ENCODE measurements around the gene DHRS1. TPM values are rescaled to one million over a fixed set of nuclear protein-coding genes. Genes with fewer than 3 reads are reported as not detected.

The DHRS1 gene
- 23.0 and 29.4 TPM in 2 replicates for total RNA-seq

DNA sequence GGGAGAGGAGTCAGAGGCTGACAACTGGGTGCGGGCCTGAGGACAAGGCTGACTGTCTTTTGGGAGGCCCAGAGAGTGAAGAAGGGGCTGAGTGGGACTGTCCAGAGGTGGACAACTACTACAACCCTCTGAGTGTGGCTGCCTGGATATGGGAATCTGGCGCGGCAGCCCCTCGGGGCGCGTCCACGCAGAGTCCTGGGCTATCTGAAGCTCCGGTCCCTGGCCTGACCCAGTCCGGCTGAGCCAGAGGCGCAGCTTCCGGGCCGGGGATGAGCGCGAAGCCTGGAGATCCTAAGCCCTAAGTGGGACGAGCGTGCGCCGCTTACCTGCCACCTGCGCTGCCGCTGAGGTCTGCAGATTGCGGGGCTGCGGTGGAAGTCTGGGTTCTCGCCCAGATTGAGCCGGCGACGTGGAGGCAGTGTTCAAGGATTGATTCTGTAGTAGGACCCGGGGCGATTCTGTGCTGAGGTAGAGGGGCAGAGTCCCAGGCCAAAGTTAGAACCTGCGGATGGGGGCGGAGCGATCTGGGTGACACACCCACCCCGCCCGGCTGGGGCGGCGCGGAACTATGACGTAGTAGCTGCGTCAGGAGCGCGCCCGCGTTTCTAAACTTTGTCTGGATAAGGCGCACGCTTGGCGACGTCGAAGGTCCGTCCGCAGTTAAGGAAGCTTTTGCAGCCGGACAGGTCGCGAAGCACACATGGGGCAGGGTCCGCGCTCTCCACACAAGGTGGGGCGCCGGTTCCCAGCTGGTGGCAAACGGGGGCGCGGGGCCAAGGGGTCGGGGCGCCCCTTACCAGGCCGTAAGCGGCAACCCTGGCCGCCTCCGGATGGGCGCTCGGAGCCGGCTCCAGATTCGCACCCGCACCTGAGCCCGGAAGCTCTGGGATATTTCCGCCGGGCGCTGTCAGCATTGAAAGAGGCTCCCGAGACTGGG is at the start of gene DHRS1, which contains the start of gene NOP9:
Gene DHRS1, minus strand, starts transcription at position 526 of the 937 bp plus-strand sequence. CDS start 674 bp downstream, outside the sequence.
Gene NOP9, plus strand, starts transcription at position 596 of the 937 bp plus-strand sequence. Its CDS starts 105 bp downstream, at position 701.

DNA sequence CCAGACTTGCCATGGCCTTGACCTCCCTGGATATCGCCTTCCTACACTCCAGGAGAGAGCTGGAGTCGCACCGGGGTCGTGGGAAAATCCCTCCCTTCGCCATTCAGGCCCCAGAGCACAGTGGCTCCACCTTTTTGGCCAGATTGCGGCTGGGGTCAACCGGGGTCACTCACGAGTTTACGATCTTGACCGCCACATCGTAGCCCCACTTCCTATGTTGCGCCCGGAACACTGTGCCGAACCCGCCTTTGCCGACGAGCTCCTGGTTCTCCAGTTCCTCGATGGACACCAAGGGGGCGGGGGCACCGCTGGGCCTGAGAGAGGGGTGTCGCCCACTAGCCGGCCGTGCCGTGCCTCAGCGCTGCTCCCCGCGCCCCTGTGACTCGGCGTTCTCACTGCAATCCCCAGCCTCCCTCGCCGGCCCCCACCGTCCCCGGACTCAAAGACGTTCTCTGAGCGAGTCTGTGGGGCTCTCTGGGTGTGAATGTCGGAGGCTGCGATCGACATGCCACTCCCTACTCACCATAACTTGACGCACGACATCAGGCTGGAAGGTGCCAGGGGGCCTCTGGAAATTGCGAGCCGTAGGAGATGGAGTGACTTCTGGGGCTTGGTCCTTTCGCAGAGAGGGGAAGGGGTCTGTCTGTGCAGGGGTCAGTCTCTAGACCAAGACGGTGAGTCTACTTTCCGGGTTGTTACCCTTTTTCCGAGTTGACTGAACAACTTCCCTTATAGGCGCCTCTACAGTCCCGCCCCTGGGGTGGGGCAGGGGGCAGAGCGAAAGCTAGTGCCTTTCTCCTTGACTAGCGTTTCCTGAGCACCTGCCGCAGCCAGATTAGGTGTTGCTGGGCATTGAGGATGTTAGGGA is 39.9 kb upstream of the DHRS1 start, which contains the start of gene RIPK3:
Gene RIPK3, minus strand, starts transcription at position 708 of the 868 bp plus-strand sequence. Its CDS starts 165 bp downstream, at position 543.

DNA sequence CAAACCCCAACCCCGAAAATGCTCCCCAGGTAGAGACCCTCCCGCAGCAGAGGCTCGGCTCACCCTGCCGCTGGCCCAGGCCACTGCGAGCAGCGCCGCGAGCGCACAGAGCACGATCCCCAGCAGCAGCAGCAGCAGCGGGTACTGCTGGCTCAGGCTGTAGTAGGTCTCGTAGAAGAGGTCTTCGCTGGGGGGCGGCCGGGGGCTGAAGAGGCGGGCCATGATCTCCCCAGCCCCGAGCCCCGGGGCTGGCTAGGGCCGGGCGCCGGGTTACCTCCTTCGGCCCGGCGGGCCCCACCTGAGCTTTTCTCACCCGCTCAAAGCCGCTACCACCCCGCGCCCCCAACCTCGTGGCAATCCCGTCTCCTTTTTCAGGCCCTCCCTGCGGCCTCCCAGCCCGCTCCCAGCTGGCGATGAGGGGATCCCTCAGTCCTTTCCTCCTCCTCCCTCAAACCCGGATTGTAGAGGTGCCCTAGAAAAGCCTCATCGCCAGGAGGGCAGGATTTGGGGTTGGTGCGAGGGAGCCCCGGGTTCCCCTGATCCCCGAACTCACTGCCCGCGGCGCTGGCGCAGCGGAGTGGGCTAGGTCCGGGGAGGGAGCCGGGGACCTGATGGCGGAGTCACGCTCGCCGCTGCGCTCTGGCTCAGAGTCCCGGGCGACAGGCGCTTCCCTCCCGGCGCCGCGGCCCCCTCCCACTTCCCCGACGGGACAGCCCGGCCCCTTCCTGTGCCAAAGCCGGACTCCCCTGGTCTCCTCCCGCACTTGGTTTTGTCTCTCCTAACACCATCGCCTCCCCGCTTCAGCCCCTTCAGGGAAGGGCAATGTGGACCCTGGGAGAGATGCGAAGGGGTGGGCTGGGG is 35.1 kb upstream of the DHRS1 start, which contains the start of gene ADCY4:
Gene ADCY4, minus strand, starts transcription at position 641 of the 861 bp plus-strand sequence. Its CDS starts 419 bp downstream, at position 222.

DNA sequence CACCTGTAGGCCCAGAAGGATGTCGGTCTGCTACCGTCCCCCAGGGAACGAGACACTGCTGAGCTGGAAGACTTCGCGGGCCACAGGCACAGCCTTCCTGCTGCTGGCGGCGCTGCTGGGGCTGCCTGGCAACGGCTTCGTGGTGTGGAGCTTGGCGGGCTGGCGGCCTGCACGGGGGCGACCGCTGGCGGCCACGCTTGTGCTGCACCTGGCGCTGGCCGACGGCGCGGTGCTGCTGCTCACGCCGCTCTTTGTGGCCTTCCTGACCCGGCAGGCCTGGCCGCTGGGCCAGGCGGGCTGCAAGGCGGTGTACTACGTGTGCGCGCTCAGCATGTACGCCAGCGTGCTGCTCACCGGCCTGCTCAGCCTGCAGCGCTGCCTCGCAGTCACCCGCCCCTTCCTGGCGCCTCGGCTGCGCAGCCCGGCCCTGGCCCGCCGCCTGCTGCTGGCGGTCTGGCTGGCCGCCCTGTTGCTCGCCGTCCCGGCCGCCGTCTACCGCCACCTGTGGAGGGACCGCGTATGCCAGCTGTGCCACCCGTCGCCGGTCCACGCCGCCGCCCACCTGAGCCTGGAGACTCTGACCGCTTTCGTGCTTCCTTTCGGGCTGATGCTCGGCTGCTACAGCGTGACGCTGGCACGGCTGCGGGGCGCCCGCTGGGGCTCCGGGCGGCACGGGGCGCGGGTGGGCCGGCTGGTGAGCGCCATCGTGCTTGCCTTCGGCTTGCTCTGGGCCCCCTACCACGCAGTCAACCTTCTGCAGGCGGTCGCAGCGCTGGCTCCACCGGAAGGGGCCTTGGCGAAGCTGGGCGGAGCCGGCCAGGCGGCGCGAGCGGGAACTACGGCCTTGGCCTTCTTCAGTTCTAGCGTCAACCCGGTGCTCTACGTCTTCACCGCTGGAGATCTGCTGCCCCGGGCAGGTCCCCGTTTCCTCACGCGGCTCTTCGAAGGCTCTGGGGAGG is 11.3 kb upstream of the DHRS1 start, which contains the start of gene LTB4R:
Gene LTB4R, plus strand, starts transcription at position 857 of the 959 bp plus-strand sequence. CDS start 4,150 bp downstream, outside the sequence.

DNA sequence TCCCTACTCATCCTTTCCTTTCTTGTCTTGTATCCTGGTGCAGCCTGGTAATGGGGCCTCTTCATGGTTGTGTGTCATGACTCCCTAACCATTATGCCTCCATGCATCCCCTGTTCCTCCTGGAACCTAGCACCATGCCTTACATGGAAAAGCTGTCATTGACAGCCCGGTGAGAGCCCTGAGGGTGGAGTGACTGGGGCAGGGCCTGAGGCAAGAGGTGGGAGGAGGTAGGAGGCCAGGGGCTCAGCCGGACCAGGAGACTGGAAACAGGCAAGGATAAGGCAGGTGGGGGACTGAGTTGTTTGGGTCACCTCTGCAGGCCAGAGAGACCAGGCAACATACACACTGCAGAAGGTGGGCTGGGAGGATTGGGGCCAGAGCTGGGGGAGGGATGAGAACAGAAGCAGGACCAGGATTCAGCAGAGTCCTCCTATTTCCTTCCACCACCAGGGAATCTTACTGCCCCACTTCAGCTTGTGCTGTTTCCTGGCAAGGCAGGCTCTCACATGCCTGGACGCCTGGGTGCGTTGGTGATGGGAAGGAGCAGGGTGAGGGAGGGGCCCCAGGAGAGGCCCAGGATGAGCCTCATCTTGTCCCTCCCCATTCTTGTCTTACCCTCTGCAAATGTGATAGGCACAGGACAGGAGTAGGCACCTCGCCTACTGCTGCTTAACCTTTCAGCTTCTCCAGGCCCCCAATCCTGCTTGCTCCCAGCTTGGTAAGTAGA is 10.1 kb upstream of the DHRS1 start, which contains the start of gene LTB4R2:
Gene LTB4R2, plus strand, starts transcription at position 603 of the 727 bp plus-strand sequence. CDS start 525 bp downstream, outside the sequence.

DNA sequence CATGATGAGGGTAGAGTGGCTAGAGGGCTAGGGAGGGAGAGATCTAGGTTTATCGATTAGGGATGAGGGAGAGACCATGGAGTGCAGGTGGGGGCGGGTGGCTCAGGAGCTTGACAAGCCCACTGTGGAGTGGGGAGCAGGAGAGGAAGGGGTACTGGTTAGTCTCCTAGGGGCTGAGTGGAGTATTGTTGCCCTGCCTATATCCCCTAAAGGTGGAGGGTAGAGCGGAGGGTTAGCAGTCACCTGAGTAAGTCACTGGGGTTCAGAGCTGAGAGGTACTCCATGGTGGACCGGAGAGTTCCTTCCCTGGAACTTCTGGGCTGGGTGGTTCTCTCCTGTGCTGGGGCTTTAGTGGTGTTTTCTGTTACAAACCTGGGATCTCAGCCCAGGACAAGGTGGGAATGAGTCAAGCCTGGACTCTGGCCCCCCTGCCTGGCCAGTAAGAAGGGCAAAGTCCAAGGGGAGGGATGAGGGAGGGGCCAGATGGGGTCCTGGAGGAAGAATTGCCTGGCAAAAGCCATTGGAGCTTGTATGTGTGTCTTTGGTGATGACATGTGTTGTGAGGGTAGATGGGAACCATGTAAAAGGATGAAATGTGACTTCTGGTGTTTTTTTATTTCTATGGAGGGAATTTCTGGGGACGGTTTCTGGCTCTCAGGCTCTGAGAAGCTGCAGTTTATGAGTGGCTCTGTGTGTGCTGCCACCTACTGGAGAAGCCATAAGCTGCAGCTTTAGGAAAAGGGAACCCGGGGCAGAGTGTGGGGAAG is 8.2 kb upstream of the DHRS1 start, which contains the start of gene CIDEB:
Gene CIDEB, minus strand, starts transcription at position 403 of the 767 bp plus-strand sequence. Its CDS starts 119 bp downstream, at position 284.

DNA sequence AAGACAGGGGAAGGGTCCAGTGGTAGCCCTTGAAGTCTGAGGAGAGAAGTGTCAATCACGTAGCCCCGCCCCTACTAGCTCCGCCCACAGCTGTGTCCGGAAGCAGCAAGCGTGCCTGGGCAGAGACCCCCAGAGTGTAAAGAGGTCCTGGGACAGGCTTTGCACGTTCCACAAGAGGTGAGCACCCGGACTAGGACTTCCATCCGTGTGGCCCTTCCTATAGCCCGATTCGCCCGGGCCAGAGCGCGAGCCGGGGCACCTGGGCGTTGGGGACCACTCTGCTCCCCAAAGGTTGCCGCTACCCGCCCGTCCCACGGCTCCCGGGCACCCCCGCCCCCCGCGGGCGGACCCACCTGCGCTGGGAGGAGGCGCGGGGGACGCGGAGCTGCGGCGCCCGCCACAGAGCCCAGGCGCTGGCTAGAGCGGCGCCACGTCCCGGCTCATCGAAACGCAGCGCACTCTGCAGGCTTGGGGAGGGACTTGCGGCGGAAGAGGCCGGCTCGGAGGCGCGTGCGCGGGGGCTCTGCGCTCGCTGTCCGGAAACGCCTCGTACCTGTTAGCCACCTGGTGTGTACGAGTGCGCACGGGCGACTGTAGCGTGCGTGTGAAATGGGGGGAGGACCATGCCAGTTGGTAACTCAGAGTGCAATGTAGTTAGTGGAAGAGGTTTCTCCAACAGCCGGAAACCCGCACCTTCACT is 28.3 kb downstream of the DHRS1 start, which contains the start of gene RABGGTA:
Gene RABGGTA, minus strand, starts transcription at position 464 of the 700 bp plus-strand sequence. CDS start 482 bp downstream, outside the sequence.

DNA sequence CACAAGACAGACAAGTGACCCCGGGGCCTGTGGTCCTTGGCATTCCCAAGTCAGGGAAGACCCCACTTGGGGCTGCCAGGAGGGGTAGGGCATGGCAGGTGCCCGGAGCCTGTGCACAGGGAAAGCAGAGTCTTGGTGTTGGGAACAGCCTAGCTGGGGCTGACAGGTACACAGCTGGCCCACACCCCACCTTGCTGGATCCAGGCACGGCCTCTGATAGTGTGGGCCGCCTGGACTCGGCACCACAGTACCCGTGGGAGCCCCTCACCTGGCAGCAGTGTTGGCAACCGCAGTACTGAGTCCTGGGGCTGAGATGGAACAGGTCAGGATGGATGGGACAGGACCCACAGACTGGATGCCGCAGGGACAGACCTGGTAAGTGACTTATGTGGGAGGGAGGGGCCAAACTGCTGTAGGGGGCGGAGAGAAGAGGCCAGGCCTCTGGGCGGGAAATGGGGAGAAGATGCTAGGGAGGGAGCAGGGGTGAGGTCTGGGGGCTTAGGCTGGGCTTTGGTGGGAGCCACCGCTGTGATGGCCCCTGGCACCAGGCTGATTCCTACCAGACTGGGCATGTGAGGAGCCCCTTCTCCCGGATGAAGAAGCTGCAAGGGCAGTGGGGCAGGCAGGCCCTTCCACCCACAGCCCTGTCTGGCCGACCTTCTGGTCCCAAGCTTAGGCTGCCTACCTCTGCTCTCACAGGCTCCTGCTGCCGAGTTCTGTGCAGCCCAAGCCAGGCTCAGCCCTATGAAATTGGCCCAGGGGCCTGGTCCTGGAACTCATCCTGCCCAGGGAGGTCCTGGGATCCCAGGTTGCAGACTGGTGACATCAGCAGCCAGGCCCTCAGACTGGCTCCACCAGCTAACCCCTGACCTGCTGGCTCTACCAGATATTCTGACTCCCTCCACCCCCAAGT is 36.5 kb downstream of the DHRS1 start, which contains the start of gene TGM1:
Gene TGM1, minus strand, starts transcription at position 357 of the 913 bp plus-strand sequence. CDS start 825 bp downstream, outside the sequence.

Other genes with a start within 250 kb of the DHRS1 start
- under 0.01 and 0.24 TPM in 2 replicates for gene CARMIL3, start 247.8 kb downstream of the DHRS1 start, total RNA-seq
- not detected in 2 replicates for gene CPNE6, start 228.2 kb downstream of the DHRS1 start, total RNA-seq
- gene PCK2, start 205.5 kb downstream of the DHRS1 start, total RNA-seq, result 57.1 and 93.8 TPM in 2 replicates
- gene DCAF11, start 185.0 kb downstream of the DHRS1 start, total RNA-seq, result 70.1 and 80.1 TPM in 2 replicates
- gene NRL, start 184.8 kb downstream of the DHRS1 start, total RNA-seq, result 0.96 and 1.9 TPM in 2 replicates
- gene FITM1, start 169.1 kb downstream of the DHRS1 start, total RNA-seq, result under 0.01 and 0.24 TPM in 2 replicates
- 92.9 and 152 TPM in 2 replicates for gene PSME1, start 163.6 kb downstream of the DHRS1 start, total RNA-seq
- gene EMC9, start 158.2 kb downstream of the DHRS1 start, total RNA-seq, result 11.7 and 12.8 TPM in 2 replicates
- gene PSME2, start 153.2 kb downstream of the DHRS1 start, total RNA-seq, result 33.7 and 78.8 TPM in 2 replicates
- gene RNF31, start 152.3 kb downstream of the DHRS1 start, total RNA-seq, result 23.9 and 49.0 TPM in 2 replicates
- gene IRF9, start 138.5 kb downstream of the DHRS1 start, total RNA-seq, result 16.8 and 62.9 TPM in 2 replicates
- gene REC8, start 127.7 kb downstream of the DHRS1 start, total RNA-seq, result 1.7 and 6.0 TPM in 2 replicates
- gene IPO4, start 111.0 kb downstream of the DHRS1 start, total RNA-seq, result 45.6 and 64.3 TPM in 2 replicates
- 63.9 and 79.9 TPM in 2 replicates for gene TM9SF1, start 104.3 kb downstream of the DHRS1 start, total RNA-seq
- gene TSSK4, start 94.1 kb downstream of the DHRS1 start, total RNA-seq, result not detected in 2 replicates
- 32.8 and 40.7 TPM in 2 replicates for gene CHMP4A, start 86.3 kb downstream of the DHRS1 start, total RNA-seq
- 10.8 and 14.7 TPM in 2 replicates for gene MDP1, start 83.7 kb downstream of the DHRS1 start, total RNA-seq
- gene NEDD8, start 67.4 kb downstream of the DHRS1 start, total RNA-seq, result 91.6 and 113 TPM in 2 replicates
- gene GMPR2, start 66.9 kb downstream of the DHRS1 start, total RNA-seq, result 95.1 and 97.1 TPM in 2 replicates
- gene TINF2, start 57.2 kb downstream of the DHRS1 start, total RNA-seq, result 53.1 and 287 TPM in 2 replicates
- gene TGM1, start 36.6 kb downstream of the DHRS1 start, total RNA-seq, result 69.1 and 167 TPM in 2 replicates
- gene RABGGTA, start 28.2 kb downstream of the DHRS1 start, total RNA-seq, result 53.9 and 65.1 TPM in 2 replicates
- 26.6 and 41.4 TPM in 2 replicates for gene NOP9, start 70 bp upstream of the DHRS1 start, total RNA-seq
- 1.4 and 6.0 TPM in 2 replicates for gene CIDEB, start 8.2 kb upstream of the DHRS1 start, total RNA-seq
- gene LTB4R2, start 10.4 kb upstream of the DHRS1 start, total RNA-seq, result 30.3 and 32.5 TPM in 2 replicates
- 13.5 and 13.6 TPM in 2 replicates for gene LTB4R, start 11.7 kb upstream of the DHRS1 start, total RNA-seq
- 1.7 TPM in 1 of 2 replicates, not detected in the other for gene ADCY4, start 35.3 kb upstream of the DHRS1 start, total RNA-seq
- 2.1 and 5.1 TPM in 2 replicates for gene RIPK3, start 40.2 kb upstream of the DHRS1 start, total RNA-seq
- 10.6 and 17.3 TPM in 2 replicates for gene NFATC4, start 68.4 kb upstream of the DHRS1 start, total RNA-seq
- 7.0 and 8.4 TPM in 2 replicates for gene NYNRIN, start 99.2 kb upstream of the DHRS1 start, total RNA-seq
- gene CBLN3, start 129.9 kb upstream of the DHRS1 start, total RNA-seq, result 0.64 and 0.96 TPM in 2 replicates
- gene KHNYN, start 130.2 kb upstream of the DHRS1 start, total RNA-seq, result 95.7 and 155 TPM in 2 replicates
- 4.5 and 5.1 TPM in 2 replicates for gene SDR39U1, start 143.0 kb upstream of the DHRS1 start, total RNA-seq
- gene CMA1, start 208.5 kb upstream of the DHRS1 start, total RNA-seq, result not detected in 2 replicates

All from tracheal epithelial cell (primary cell).